ENCODE results near the gene HIPK3.
"Not testable (repeated sequence)": the region's sequence is repeated elsewhere in the genome, so short reads cannot be mapped to it uniquely, and the experiment has no call there.

HIPK3 gene

GRCh38 chr11:33257160-33257896, at the start of gene HIPK3:
Gene HIPK3, plus strand, starts transcription at chr11:33257381.
- DNase-seq, result peak; percentile 37

GRCh38 chr11:33207408-33207985, 49.7 kb upstream of the HIPK3 start:
- no peak for DNase-seq

- no peak for DNase-seq
Measured at GRCh38 chr11:33208150-33208549, 49.0 kb upstream of the HIPK3 start.

- DNase-seq, result no peak
Measured at GRCh38 chr11:33211153-33211552, 46.0 kb upstream of the HIPK3 start.

- DNase-seq, result no peak
Measured at GRCh38 chr11:33211580-33211979, 45.6 kb upstream of the HIPK3 start.

GRCh38 chr11:33214187-33214586, 43.0 kb upstream of the HIPK3 start:
- no peak for DNase-seq

- DNase-seq, result no peak
Measured at GRCh38 chr11:33214767-33215166, 42.4 kb upstream of the HIPK3 start.

GRCh38 chr11:33216676-33217075, 40.5 kb upstream of the HIPK3 start:
- DNase-seq, result not testable (repeated sequence)

- no peak for DNase-seq
Measured at GRCh38 chr11:33222052-33222750, 35.0 kb upstream of the HIPK3 start.

- no peak for DNase-seq
Measured at GRCh38 chr11:33225371-33225770, 31.8 kb upstream of the HIPK3 start.

- DNase-seq, result no peak
Measured at GRCh38 chr11:33227578-33228261, 29.5 kb upstream of the HIPK3 start.

GRCh38 chr11:33234397-33235190, 22.6 kb upstream of the HIPK3 start:
- DNase-seq, result no peak

- DNase-seq, result no peak
Measured at GRCh38 chr11:33237039-33237597, 20.1 kb upstream of the HIPK3 start.

GRCh38 chr11:33242575-33242974, 14.6 kb upstream of the HIPK3 start:
- DNase-seq, result no peak

GRCh38 chr11:33243654-33244053, 13.5 kb upstream of the HIPK3 start:
- DNase-seq, result not testable (repeated sequence)

- DNase-seq, result no peak
Measured at GRCh38 chr11:33248416-33248971, 8.7 kb upstream of the HIPK3 start.

GRCh38 chr11:33256031-33256812, 959 bp upstream of the HIPK3 start:
- DNase-seq, result no peak

GRCh38 chr11:33256813-33257159, 395 bp upstream of the HIPK3 start:
- no peak for DNase-seq

GRCh38 chr11:33257897-33258630, 883 bp downstream of the HIPK3 start:
- peak; percentile 36 for DNase-seq

GRCh38 chr11:33258631-33259205, 1.5 kb downstream of the HIPK3 start:
- no peak for DNase-seq
